ENCODE data around the gene DNAJC22.
"Not testable (repeated sequence)": the region's sequence is repeated elsewhere in the genome, so short reads cannot be mapped to it uniquely, and the experiment has no call there.

DNAJC22 gene

DNA sequence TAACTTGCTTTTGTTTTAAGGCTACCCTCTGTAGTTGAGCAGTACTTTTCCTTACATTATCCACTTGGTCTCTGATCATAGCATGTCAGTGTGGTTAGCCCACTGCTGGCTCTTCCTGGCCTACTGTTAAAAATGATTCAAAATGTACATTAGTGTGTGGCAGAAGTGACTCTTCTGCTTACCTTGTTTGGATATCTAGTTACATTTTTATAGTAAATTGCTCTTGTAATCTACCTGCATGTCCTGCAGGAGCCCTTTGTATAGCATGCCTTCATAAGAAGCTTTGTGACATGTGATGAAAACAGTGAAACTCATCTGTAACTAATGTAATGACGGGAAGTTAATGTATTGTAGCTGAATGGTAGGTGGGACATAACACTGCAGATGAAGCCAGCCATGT lies 28.7 kb downstream of the DNAJC22 start:
- DNase-seq: no peak

DNA sequence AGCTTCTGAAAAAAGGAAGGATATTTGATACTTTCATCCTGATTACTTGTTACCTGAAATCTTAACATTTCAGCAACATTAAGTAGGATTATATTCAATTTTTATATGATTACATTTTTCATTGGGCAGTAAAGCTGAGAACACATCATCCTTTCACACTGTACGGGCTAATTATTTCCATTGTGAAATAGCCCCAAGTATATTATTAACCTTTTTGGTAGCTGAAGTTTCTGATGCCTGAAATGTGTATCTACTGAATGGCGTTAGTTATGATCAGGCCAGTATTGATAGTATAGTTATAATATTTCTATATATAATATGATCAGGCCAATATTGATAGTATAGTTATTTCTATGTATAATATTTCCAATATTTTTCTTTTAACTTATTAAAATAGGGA lies 30.7 kb downstream of the DNAJC22 start:
- DNase-seq: no peak

DNA sequence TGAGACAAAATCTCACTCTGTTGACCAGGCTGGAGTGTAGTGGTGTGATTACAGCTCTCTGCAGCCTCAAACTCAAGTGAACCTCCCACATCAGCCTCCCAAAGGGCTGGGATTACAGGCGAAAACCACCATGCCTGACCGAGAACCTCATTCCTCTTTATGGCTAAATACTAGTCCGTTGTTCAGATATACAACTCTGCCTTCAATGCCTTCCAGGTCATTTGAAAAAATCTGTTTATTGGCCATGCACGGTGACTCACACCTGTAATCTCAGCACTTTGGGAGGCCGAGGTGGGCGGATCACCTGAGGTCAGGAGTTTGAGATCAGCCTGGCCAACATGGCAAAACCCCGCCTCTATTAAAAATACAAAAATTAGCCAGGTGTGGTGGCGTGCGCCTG lies 33.5 kb downstream of the DNAJC22 start:
- DNase-seq: not testable (repeated sequence)

DNA sequence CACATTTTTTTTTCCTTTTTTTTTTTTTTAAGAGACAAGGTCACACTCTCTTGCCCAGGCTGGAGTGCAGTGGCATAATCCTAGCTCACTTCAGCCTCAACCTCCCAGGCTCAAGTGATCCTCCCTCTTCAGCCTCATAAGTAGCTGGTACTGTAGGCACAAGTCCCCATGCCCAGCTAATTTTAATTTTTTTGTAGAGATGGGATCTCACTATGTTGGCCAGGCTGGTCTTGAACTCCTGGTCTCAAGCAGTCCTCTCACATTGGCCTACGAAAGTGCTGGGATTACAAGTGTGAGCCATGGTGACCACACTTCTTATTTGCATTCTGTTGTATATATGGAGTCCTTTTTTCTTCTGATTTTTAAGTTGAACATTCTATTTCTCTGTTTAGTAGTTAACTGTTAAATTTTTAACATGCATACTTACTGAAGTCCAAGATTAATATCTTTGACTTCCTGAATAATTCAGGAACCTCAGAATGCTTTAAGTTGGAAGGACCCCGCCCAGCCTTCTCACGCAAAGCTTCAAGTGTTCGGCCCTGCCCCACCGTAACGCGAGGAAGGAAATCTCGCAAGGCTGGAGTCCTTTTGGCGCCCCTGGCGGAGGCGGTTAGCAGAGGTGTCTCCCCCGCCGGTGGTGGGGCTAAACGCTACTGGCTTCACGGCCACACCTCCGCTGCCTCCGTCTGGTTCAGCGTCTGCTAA lies 42.1 kb downstream of the DNAJC22 start:
- DNase-seq: peak; percentile 65

DNA sequence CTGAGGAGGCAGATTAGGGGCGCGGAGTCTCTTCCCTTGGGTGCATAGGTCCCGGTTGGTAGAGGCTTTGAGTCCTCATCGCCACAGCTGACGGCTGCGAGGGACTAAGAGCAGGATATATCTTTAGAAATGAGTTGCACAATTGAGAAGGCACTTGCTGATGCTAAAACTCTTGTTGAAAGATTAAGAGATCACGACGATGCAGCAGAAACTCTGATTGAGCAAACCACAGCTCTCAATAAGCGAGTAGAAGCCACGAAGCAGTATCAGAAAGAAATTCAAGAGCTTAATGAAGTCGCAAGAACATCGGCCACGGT lies 42.7 kb downstream of the DNAJC22 start:
- DNase-seq: no peak

DNA sequence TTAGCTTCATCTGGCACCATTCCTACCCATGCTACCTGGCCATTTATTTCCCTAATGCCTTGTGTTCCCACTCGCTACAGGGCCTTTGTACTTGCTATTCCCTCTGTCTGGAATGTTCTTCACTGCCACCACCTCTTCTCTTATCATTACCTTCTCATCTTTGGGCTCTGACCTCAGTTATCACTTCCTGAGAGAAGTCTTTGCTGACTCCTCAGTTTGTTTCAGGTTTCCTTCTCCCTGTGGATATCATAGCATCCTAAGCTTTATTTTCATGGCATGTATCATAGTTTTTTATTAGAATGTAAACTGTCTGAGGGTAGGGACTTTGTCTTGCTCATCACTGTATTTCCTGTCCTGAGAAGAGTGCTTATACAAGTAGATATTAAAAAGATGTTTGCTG lies 50.3 kb downstream of the DNAJC22 start:
- DNase-seq: no peak

DNA sequence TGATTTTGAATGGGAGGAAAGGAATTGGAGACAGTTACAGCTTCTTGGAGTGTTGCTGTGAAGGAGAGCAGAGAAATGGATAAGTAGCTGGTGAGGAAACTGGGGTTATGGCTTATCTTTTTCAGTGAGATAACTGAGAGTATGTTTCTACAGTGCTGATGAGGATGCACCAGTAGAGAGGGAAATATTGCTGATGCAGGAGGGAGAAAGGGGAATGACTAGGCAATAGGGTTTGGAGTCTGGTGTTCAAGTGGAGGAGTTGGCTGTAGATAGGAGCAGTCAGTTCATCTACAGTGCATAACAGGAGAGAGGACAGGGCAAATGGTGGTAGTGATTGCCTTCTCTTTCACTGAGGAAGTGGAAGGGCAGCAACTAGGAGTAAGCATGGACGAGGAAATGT lies 53.6 kb downstream of the DNAJC22 start:
- no peak for DNase-seq
